ENCODE data around the gene MBD3L3.

- TF ChIP-seq, protein P1, sequence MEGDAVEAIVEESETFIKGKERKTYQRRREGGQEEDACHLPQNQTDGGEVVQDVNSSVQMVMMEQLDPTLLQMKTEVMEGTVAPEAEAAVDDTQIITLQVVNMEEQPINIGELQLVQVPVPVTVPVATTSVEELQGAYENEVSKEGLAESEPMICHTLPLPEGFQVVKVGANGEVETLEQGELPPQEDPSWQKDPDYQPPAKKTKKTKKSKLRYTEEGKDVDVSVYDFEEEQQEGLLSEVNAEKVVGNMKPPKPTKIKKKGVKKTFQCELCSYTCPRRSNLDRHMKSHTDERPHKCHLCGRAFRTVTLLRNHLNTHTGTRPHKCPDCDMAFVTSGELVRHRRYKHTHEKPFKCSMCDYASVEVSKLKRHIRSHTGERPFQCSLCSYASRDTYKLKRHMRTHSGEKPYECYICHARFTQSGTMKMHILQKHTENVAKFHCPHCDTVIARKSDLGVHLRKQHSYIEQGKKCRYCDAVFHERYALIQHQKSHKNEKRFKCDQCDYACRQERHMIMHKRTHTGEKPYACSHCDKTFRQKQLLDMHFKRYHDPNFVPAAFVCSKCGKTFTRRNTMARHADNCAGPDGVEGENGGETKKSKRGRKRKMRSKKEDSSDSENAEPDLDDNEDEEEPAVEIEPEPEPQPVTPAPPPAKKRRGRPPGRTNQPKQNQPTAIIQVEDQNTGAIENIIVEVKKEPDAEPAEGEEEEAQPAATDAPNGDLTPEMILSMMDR (IDR thresholded peaks at IDR 0.05), result no peak
- TF ChIP-seq POLR2A (IDR thresholded peaks at IDR 0.05), result no peak
These were observed 50.6 kb downstream of the MBD3L3 start for GRCh38 chr19:7007859-7008258.

Measured in thyroid gland (tissue), 4 donors.